Right renal pelvis (tissue), 4 donors: ENCODE results near the gene CNOT3. TPM values are rescaled to one million over a fixed set of nuclear protein-coding genes. Genes with fewer than 3 reads are reported as not detected.

Experiments used
- DNase-seq, 4 donors: peaks; one replicate each; pipeline ENCODE4 v3.0.0-alpha.2; 2013; ENCODE audit warnings: low read depth in 4 of 4, low spot score in 3 of 4, missing footprints in 1 of 4
- polyA plus RNA-seq, 4 donors: library from polyadenylated mRNA; unstranded; fragments of 120-200 nt; gene quantifications; one replicate each; pipeline ENCODE4 v1.2.1, GENCODE V29; 2013; ENCODE audit not compliant: insufficient read length in 4 of 4

Gene CNOT3
- polyA plus RNA-seq, 4 donors, result 61.5 to 76.2 (median 64.8) TPM

DNA sequence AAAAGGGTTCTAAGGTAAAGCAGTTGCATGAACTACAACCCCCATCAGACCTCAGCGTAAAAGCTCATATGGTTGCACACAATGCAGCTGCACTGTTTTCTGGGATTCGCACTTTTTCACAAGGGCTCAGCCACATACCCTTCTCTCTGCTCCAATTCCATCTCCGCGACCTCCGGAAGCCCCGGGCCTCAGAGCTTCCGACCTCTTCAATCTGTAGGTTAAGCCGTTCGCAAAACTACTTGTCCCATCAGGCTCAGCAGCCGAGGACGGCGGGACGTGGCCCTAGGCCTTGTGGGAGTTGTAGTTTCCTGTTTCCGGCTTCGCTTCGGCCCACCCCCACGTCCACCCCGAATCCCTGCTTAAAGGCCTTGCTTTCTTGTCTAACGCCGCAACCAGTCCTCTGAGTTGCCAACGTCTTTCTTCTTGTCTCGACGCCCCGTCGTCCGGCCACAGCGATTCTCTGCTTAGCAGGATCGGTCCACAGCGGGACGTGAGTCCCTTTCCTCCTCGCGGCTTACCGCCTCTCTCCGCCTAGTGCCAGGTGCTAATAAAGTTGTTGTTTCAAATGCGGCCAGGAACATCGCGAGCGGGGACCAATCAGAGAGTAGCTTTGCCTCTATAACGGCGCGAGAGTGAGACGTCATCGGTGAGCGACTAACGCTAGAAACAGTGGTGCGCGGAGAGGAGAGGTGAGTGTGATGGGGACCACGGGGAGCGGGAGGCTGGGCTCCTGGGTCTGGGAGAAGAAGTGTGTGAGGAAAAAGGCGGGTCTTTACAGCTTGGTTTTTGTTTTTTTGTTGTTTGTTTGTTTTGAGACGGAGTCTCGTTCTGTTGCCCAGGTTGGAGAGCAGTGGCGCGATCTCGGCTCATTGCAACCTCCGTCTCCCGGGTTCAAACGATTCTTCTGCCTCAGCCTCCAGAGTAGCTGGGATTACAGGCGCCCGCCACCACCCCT lies 22.2 kb upstream of the CNOT3 start, which contains the start of the genes PRPF31 and TFPT:
TSS of gene PRPF31 (plus strand) at position 646 of the 955 bp plus-strand sequence. CDS start 2,525 bp downstream, outside the sequence.
TSS of gene TFPT (minus strand) at position 549 of the 955 bp plus-strand sequence. CDS start at position 161, 388 bp downstream.
- DNase-seq, result peak; percentile 97 to 99 (median 98)

DNA sequence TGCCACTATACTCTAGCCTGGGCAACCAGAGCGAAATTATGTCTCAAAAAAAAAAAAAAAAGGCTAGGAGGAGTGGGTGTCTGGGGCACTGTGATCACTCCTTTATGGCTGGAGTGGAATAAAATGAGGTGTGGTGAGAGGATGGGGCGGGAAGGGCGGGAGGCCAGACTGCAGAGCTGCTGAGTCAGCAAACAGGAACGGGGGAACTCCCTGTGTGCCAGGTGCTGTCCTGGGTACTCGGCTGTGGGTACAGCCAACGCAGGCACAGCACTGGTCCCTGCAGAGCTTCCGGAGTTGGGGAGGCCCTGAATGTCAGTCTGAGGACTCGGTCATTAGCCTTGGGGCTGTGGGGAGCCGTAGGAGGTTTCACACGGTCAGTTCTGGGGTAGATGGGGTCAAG lies 16.3 kb upstream of the CNOT3 start:
- no peak for DNase-seq

GRCh38 chr19:54123682-54124081 lies 13.9 kb upstream of the CNOT3 start:
- DNase-seq, result no peak

- DNase-seq, result no peak
Measured at GRCh38 chr19:54124393-54124792, 13.2 kb upstream of the CNOT3 start.

GRCh38 chr19:54125713-54126112 lies 11.8 kb upstream of the CNOT3 start:
- DNase-seq, result no peak

- no peak for DNase-seq
Measured at GRCh38 chr19:54127688-54128440, 9.7 kb upstream of the CNOT3 start.

DNA sequence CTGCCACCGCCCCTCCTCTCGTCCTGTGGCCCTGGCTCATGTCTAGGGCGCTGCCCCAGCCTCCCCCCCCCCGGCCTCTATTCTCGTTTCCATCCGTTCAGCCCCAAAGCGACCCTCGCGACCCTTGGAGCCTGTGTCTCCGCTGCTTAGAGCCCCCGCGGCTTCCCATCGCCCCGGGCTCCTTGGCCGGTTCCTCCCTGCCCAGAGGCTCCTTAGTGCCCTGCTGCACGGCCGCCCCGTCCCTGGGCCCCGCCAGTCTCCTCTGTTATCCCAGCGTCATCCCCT lies 9.2 kb upstream of the CNOT3 start:
- DNase-seq, result no peak

- DNase-seq, result no peak
Measured at GRCh38 chr19:54128796-54129616, 8.6 kb upstream of the CNOT3 start.

DNA sequence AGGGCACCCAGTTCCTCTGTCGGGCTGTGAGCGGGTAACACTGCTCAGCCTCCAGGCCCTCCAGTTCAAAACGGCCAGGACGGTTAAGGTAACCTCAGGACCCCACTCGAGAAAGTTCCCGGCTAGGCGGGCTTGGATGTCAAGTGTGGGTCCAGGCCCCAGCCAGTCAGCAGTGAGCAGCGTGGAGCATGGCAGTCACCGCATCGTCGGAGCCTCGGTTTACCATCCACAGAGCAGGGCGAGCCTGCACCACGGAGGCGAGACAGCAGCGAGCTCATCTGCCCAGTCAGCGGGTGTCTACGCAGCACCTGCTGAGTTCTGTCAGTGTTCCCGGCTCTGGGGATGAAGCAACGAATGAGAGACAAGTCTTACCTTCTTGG lies 8.0 kb upstream of the CNOT3 start:
- DNase-seq, result no peak

GRCh38 chr19:54133312-54133956 lies 4.1 kb upstream of the CNOT3 start:
- DNase-seq, result no peak

GRCh38 chr19:54133957-54134590 lies 3.5 kb upstream of the CNOT3 start:
- DNase-seq, result no peak

GRCh38 chr19:54136086-54136863 lies 1.3 kb upstream of the CNOT3 start:
- no peak for DNase-seq

- peak; percentile 95 to 100 (median 100) for DNase-seq
Measured at GRCh38 chr19:54136864-54137698, 481 bp upstream of the CNOT3 start.

GRCh38 chr19:54138489-54139256 lies 1.1 kb downstream of the CNOT3 start:
- DNase-seq, result no peak

DNA sequence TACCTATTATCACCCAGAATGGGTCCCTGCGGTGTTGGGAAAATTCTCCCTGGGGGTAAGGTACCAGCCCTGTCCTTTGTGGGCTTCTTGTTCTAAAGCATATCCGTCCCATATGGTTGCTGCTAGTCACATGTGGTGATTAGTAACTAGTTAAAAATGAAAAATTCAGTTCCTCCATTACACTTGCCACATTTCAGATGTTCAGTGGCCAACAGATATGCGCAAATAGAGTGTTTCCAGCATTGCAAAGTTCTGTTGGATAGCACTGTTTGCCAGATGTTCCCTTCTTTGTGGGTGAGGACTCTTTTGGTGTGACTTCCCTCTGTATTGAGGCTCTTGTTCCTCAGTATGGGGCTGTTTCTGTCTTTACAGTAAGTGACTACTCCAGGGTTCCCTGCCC lies 3.8 kb downstream of the CNOT3 start:
- no peak for DNase-seq

- DNase-seq, result no peak
Measured at GRCh38 chr19:54142166-54142780, 4.7 kb downstream of the CNOT3 start.
